Adipose tissue (tissue), 3 donors: ENCODE results near the gene ANTKMT. TPM values are rescaled to one million over a fixed set of nuclear protein-coding genes. Genes with fewer than 3 reads are reported as not detected.
"Not testable (repeated sequence)": the region's sequence is repeated elsewhere in the genome, so short reads cannot be mapped to it uniquely, and the experiment has no call there.

Source experiments
- H3K27ac ChIP-seq: one replicate; pipeline ENCODE4 v1.5.1; 2013; ENCODE audit warnings: low read depth, low read length
- WGBS, 3 donors: extraction: QIAGEN DNeasy Blood & Tissue Kit; methylation state at CpG; one replicate each; pipeline ENCODE4 v1.1.7; 2013; 5-methylcytosine and 5-hydroxymethylcytosine counted together
- polyA plus RNA-seq, 3 donors: library from polyadenylated mRNA; stranded (reverse); fragments of 200-250 nt; gene quantifications; one replicate each; pipeline ENCODE4 v1.2.3, GENCODE V29; 2013
- donor health status: healthy with polysubstance abuse.
- donor health status: Bipolar disorder and iron deficiency.
- donor health status: healthy.

Gene ANTKMT
- polyA plus RNA-seq, 3 donors = 10.1 to 33.4 (median 26.0) TPM

- 0 to 1% (median 1%) methylated on average over 26 to 38 of the region's 38 CpGs for WGBS, 3 donors
Measured at GRCh38 chr16:680625-680945, 40.4 kb upstream of the ANTKMT start.

GRCh38 chr16:680967-681745, 39.8 kb upstream of the ANTKMT start:
- WGBS, 3 donors = 43 to 48% (median 45%) methylated on average over 44 of the region's 44 CpGs
- no peak overlapping the region for H3K27ac ChIP-seq

More at GRCh38 chr16:680625-680945, 40.4 kb upstream of the ANTKMT start:
- no peak overlapping the region for H3K27ac ChIP-seq

- 71 to 79% (median 72%) methylated on average over 28 of the region's 28 CpGs for WGBS, 3 donors
- no peak overlapping the region for H3K27ac ChIP-seq
Measured at GRCh38 chr16:681746-682427, 39.1 kb upstream of the ANTKMT start.

- 63 to 86% (median 80%) methylated on average over 36 of the region's 36 CpGs for WGBS, 3 donors
- H3K27ac ChIP-seq = no peak overlapping the region
Measured at GRCh38 chr16:682493-683395, 38.2 kb upstream of the ANTKMT start.

- 17 to 22% (median 18%) methylated on average over 35 to 57 of the region's 57 CpGs for WGBS, 3 donors
- H3K27ac ChIP-seq = no peak overlapping the region
Measured at GRCh38 chr16:683396-684070, 37.4 kb upstream of the ANTKMT start.

GRCh38 chr16:684071-684794, 36.7 kb upstream of the ANTKMT start, which contains the start of gene JMJD8:
Gene JMJD8, minus strand, starts transcription at chr16:684334. Its CDS starts 15 bp downstream, at chr16:684319.
- WGBS, 3 donors = 1 to 2% (median 2%) methylated on average over 63 to 89 of the region's 91 CpGs
- no peak within 1 kb of the TSS for H3K27ac ChIP-seq

GRCh38 chr16:684961-685696, 35.8 kb upstream of the ANTKMT start:
- H3K27ac ChIP-seq = no peak overlapping the region
- WGBS, 3 donors = 90 to 94% (median 92%) methylated on average over 61 of the region's 61 CpGs

- 56 to 74% (median 61%) methylated on average over 10 of the region's 10 CpGs for WGBS, 3 donors
Measured at GRCh38 chr16:685967-686366, 35.0 kb upstream of the ANTKMT start.

GRCh38 chr16:686459-687260, 34.3 kb upstream of the ANTKMT start:
- WGBS, 3 donors = 91 to 96% (median 94%) methylated on average over 51 of the region's 51 CpGs
- H3K27ac ChIP-seq = no peak overlapping the region

More at GRCh38 chr16:685967-686366, 35.0 kb upstream of the ANTKMT start:
- no peak overlapping the region for H3K27ac ChIP-seq

GRCh38 chr16:687499-687898, 33.4 kb upstream of the ANTKMT start:
- 91 to 96% (median 91%) methylated on average over 19 of the region's 19 CpGs for WGBS, 3 donors
- no peak overlapping the region for H3K27ac ChIP-seq

- 74 to 84% (median 80%) methylated on average over 26 of the region's 26 CpGs for WGBS, 3 donors
- H3K27ac ChIP-seq = no peak overlapping the region
Measured at GRCh38 chr16:689175-689897, 31.6 kb upstream of the ANTKMT start.

GRCh38 chr16:691242-691641, 29.7 kb upstream of the ANTKMT start:
- not testable (repeated sequence) for H3K27ac ChIP-seq
- 78 to 88% (median 87%) methylated on average over 16 of the region's 16 CpGs for WGBS, 3 donors

GRCh38 chr16:692356-693108, 28.4 kb upstream of the ANTKMT start:
- 60 to 77% (median 71%) methylated on average over 10 of the region's 10 CpGs for WGBS, 3 donors
- H3K27ac ChIP-seq = no peak overlapping the region

- WGBS, 3 donors = 34 to 39% (median 36%) methylated on average over 19 to 22 of the region's 22 CpGs
- no peak overlapping the region for H3K27ac ChIP-seq
Measured at GRCh38 chr16:693364-693763, 27.6 kb upstream of the ANTKMT start.

GRCh38 chr16:693766-694165, 27.2 kb upstream of the ANTKMT start:
- WGBS, 3 donors = 5 to 7% (median 7%) methylated on average over 16 to 36 of the region's 37 CpGs
- no peak overlapping the region for H3K27ac ChIP-seq
